Right lung (tissue), 5 donors: ENCODE measurements around the gene BTBD10. TPM values are rescaled to one million over a fixed set of nuclear protein-coding genes. Genes with fewer than 3 reads are reported as not detected.
A peak's percentile ranks its signal among the peaks of the same experiment; 100 is the strongest.

Source experiments
- DNase-seq, 2 donors: peaks; one replicate each; pipeline ENCODE4 v3.0.0-alpha.2; 2013
- polyA plus RNA-seq, 5 donors: library from polyadenylated mRNA; unstranded; fragments of 120-200 nt; gene quantifications; one replicate each; pipeline versions ENCODE4 v1.2.1 to v1.2.3, GENCODE V29; 2013; ENCODE audit warnings: inconsistent platforms in 1 of 5, low replicate concordance in 1 of 5; ENCODE audit not compliant: insufficient read length in 5 of 5, insufficient read depth in 1 of 5

Gene BTBD10
- polyA plus RNA-seq, 5 donors: 32.8 to 40.0 (median 38.1) TPM

DNA sequence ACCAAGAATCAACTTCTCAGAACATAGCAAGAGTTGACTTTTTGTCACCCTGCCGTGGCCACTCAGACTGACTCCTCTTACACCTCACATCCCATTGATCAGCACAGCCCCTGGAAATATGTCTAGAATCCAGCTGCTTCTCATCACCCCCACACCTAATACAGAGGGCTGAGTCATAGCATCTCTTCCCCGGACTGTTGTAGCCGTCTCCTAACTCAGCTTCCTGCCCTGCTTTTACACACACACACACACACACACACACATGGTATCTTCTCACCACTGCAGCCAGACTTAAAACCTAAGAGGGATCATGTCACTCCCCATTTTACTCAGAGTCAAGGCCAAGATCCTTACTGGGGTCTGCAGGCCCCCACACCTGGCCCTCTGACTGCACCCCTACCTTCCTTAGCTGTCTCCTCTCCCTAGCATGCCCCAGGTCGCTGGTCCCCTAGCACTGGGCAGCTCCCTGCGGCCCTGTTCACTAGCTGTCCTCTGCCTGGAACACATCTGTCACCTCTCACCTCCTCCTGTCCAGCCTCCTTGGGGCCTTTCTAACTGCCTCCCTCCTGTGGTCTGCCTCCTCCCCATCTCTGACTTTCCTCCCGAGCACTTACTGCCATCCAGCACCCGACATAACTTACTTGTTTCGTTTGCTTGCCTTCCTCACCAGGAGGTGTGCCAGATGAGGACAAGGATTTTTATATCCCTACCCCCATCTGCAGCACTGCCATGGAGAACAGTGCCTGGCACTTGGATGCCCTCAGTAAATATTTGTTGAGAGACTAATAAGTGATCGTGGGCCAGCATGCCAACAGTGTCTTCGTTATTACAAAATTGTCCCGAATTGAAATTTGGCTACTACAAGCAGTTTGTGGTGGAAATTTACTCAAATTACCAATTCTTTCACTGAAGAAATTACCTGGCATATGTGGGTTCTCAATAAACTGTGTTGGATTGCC lies 123.5 kb downstream of the BTBD10 start:
- peak; percentile 40 to 52 for DNase-seq

GRCh38 chr11:13338427-13339069 lies 124.5 kb downstream of the BTBD10 start:
- DNase-seq: no peak

DNA sequence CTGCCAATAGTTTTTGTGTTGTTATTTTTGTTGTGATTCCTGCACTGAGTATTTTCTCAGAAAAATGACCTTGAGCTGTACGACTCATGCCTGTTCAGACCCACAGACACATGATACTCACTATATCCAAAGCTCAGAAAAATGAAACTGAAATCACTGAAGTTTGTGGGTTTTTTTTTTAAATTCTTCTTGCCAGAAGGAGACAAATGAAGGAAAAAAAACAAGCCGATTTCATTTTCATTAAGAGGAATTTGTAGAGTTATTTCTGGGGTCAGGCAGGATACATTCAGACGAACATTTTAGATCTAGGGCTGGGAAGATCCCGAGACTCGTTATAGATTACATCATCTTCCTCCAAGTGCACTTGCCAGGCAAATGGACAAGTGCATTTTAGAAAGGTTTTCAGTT lies 125.0 kb downstream of the BTBD10 start:
- no peak for DNase-seq

Other genes with a start within 250 kb of the BTBD10 start
- gene BMAL1, start 185.4 kb downstream of the BTBD10 start, polyA plus RNA-seq: 10 to 100 TPM in 4 of 5 donors, 1 to 10 TPM in 1; 9.1 to 14.4 (median 12.0) TPM
- under 1 TPM in 1 of 5 donors, not detected in 4; 0.19 TPM for gene PTH, start 32.8 kb upstream of the BTBD10 start, polyA plus RNA-seq
- 100 to 1,000 TPM in 4 of 5 donors, 10 to 100 TPM in 1; 56.0 to 144 (median 113) TPM for gene FAR1, start 205.4 kb upstream of the BTBD10 start, polyA plus RNA-seq